GM21717 (cell line): ENCODE measurements around the gene HLA-B.
A peak's percentile ranks its signal among the peaks of the same experiment; 100 is the strongest.
"Not testable (repeated sequence)": the region's sequence is repeated elsewhere in the genome, so short reads cannot be mapped to it uniquely, and the experiment has no call there.

Source experiments
- ATAC-seq: cut with Tn5 transposase; IDR thresholded peaks from one replicate; pipeline ENCODE4 v1.9.1; 2021; ENCODE audit warnings: mild to moderate bottlenecking, moderate library complexity; ENCODE audit not compliant: unreplicated experiment

HLA-B gene

GRCh38 chr6:31356946-31357466 is at the start of gene HLA-B:
TSS of gene HLA-B (minus strand) at chr6:31357179. CDS start at chr6:31357158, 21 bp downstream.
- ATAC-seq: peak; percentile 61

GRCh38 chr6:31405996-31406395 is 49.0 kb upstream of the HLA-B start:
- ATAC-seq: no peak

GRCh38 chr6:31404061-31404364 is 47.0 kb upstream of the HLA-B start:
- ATAC-seq: not testable (repeated sequence)

DNA sequence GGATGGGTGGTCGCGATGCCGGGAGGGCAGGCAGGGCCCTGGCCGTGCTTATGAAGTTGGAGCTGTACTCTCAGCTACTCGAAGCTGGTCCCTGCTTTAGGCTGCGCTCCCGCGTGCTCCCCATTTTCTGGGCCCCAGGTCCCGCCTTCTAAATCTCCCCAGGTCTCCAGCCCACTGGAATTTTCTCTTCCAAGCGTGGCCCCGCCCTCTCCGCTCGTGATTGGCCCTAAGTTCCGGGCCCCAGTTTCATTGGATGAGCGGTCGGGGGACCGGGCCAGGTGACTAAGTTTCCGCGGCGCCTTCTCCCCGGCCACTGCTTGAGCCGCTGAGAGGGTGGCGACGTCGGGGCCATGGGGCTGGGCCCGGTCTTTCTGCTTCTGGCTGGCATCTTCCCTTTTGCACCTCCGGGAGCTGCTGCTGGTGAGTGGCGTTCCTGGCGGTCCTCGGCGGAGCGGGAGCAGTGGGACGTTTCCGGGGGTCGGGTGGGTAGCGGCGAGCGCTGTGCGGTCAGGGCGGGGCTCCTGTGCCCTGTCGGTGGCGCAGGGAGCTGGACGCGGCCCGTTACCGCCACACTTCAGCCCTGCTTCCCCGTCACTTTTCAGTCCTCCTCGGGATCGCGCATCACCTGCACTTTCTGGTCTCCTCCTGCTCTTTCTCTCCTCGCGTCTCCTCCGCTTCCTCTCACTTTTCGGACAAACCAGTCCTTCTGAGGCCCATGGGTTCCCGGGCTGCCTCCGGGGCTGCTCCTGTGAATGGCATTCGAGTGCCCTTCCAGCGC is 46.5 kb upstream of the HLA-B start, which contains the start of gene MICA:
Gene MICA, plus strand, starts transcription at position 313 of the 778 bp plus-strand sequence. Its CDS starts 38 bp downstream, at position 351.
- peak; percentile 51 for ATAC-seq

DNA sequence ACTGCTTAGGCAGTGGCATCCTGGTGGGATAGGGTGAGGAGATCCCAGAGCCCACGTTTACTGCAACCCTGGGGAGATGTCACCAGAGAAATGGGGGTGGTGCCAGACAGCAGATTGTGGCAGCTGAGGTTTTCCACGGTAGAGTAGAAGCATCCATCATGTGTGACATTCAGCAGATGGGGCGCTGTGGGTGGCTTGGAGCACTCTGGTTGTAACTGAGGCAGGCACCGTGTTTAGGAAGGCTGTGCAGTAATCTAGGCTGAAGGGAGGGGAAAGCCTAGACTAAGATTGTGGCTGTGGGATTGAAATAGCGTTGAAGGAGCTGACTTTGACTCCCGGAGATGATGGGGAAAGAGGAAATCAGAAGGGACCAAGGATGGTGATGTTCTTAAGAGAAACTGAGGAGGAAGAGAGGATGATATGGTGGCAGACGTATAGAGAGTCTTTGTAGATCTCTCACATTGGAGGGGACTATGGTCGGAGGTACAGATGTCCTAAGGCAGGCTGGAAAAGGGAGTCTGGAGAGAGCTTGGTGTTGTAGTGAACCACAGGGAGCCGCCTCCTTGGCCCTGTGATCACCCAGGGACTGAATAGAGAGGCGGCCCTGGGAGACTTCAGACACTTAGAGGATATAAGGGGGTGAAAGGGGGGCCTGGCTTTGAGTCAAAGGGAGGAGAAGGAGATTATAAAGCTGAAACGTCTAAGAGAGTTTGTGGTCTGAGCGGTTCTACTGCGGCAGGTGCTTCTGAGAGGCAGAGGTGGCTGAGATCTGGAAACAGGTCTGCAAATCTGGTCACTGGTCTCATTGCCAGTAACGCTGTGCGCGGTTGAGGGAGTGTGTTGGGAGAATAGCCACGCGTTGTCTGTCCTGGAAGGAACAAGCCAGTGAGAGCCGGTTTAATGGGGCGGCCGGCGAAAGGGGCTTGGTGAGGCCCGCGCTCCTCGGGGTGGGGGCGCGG is 45.6 kb upstream of the HLA-B start:
- ATAC-seq: peak; percentile 3

- no peak for ATAC-seq
These were observed 44.4 kb upstream of the HLA-B start for GRCh38 chr6:31401403-31401802.

DNA sequence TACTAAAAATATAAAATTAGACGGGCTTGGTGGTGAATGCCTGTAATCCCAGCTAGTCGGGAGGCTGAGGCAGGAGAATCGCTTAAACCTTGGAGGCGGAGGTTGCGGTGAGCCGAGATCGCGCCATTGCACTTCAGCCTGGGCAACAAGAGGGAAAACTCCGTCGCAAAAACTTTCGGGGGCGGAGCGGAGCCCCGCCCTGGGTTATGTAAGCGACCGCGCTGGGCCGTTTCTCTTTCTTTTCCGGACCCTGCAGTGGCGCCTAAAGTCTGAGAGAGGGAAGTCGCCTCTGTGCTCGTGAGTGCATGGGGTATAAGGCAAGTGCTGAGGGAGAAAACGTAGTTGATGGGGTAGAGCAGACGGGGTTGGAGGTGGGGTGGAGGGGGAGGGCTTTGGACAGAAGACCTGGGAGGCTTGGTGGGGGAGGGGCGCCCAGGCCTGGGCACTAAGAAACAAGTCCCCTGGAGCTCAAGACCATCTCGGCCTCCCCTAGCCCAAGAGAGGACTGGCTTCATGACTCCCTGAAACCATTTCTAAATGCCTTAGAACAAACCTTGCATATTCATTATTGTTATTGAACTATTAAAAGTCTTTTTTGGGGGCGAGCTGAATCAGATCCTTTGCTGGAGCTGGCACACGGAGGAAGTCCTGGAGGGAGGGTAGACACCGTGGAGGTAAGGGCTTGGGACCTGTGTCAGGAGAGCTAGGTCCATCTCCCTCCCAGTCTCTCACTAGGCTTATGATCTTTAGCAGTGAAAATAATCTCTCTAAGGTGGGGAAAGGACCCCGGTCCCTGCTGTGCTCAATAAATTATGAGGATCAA is 43.7 kb upstream of the HLA-B start:
- peak; percentile 39 for ATAC-seq

GRCh38 chr6:31399589-31400466 is 42.8 kb upstream of the HLA-B start:
- no peak for ATAC-seq

GRCh38 chr6:31397901-31398525 is 41.0 kb upstream of the HLA-B start:
- no peak for ATAC-seq

GRCh38 chr6:31397153-31397499 is 40.1 kb upstream of the HLA-B start:
- not testable (repeated sequence) for ATAC-seq

DNA sequence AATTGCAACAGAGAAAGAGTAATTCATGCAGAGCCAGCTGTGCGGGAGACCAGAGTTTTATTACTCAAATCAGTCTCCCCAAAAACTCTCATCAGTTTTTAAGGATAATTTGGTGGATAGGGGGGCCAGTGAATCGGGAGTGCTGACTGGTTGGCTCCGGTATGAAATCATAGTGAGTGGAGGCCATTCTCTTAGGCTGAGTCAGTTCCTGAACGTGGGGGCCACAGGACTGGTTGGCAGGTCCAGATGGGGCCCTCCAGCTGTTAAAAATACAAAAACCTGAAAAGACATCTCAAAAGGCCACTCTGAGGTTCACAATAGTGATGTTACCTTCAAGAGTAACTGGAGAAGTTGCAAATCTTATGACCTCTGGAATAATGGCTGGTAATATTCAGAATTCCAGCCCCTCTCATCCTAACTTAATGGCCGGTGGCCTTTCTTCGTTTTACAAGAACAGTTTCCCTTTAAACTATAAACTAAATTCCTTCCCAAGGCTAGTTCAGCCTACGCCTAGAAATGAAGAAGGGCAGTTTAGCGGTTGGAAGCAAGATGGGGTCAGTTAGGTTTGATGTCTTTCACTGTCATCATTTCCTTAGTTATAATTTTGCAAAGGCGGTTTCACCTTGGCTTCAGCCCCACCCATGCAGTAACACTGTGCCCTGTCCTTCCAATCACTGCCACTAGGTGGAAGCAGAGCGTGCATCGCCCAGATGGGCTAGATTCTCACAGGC is 39.6 kb upstream of the HLA-B start:
- no peak for ATAC-seq

DNA sequence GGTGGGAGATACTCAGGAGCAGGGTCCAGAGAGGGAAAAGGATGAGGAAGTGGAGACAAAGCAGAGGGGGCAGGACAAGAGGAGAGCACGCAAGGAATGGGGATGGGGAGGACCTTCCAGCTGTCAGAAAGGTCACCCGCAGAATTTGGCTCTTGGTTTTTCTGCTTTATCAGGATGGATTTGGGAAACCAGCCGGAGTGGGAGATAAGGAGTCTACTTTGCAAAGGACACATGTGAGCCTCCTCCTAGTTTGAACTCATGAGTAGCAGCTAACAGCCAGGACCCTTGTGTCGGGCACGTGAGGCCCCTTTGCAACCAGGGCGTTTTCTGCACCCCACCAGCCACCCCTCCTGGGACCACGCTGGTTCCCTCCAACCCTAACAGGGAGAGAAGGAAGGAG is 38.9 kb upstream of the HLA-B start:
- no peak for ATAC-seq

DNA sequence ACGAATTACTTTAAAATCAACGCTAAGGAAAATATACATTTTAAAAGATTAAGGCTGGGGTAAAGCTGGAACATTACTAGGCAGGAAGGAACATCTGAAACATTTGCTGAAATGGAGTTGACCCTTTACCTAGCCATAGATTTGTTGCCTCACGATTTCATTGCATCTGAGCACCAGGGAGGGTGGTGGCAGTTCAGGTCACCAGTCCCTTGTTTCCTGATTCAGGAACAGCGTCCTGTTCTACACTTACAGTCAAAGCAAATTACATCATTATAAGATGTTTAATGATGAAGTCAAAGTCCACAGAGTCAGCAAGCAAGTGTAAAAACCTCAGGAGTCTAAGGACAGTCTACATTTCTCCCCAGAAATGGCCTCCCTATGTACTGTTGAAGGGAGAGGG is 37.4 kb upstream of the HLA-B start:
- no peak for ATAC-seq

DNA sequence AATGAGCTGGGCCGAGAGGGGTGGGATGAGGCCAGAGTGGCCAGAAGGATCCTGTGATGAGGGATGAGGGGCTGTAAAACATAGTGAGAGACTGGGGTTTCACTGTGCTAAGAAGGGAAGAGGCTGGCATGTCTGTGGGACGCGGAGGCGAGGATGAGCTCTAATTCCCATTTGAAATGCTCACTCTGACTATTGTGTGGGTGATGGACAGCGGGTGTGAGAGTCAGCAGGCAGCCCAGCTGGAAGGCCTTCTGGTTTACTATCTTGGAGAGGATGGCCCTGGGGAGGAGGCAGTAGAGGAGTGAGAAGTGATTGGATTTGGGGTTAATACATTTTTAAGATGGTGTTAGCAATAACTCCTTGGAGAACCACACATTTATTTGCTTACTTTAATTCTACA is 37.0 kb upstream of the HLA-B start:
- ATAC-seq: no peak

- ATAC-seq: not testable (repeated sequence)
These were observed 32.8 kb upstream of the HLA-B start for GRCh38 chr6:31389802-31390132.

GRCh38 chr6:31388916-31389801 is 32.2 kb upstream of the HLA-B start:
- not testable (repeated sequence) for ATAC-seq

- no peak for ATAC-seq
These were observed 30.0 kb upstream of the HLA-B start for GRCh38 chr6:31386977-31387376.

- ATAC-seq: no peak
These were observed 29.1 kb upstream of the HLA-B start for GRCh38 chr6:31386099-31386498.
